Fibroblast of lung (primary cell): Measurements from ENCODE around the gene SF3A2. TPM values are rescaled to one million over a fixed set of nuclear protein-coding genes. Genes with fewer than 3 reads are reported as not detected.

Experiments
- DNase-seq, 2 donors: peaks; one replicate each; pipeline versions ENCODE4 v3.0.0 to v3.0.0-alpha.2; 2010; ENCODE audit warnings: low read depth in 2 of 2
- H2AFZ ChIP-seq: 2 replicates; pipeline ENCODE4 v1.5.1; 2012; ENCODE audit warnings: low read length, control low read depth, inconsistent platforms
- H3K27ac ChIP-seq: 2 replicates; pipeline ENCODE4 v1.5.1; 2011; ENCODE audit warnings: low read length, control low read depth; ENCODE audit not compliant: insufficient read depth
- H3K27me3 ChIP-seq: 2 replicates; pipeline ENCODE4 v1.5.1; 2011; ENCODE audit warnings: mild to moderate bottlenecking, low read length; ENCODE audit not compliant: control insufficient read depth, insufficient read depth
- H3K36me3 ChIP-seq: 2 replicates; pipeline ENCODE4 v1.5.1; 2011; ENCODE audit warnings: low read length; ENCODE audit not compliant: control insufficient read depth, insufficient read depth
- H3K4me1 ChIP-seq: 2 replicates; pipeline ENCODE4 v1.5.1; 2011; ENCODE audit warnings: low read length; ENCODE audit not compliant: control insufficient read depth, insufficient read depth; ENCODE audit errors: extremely low read depth
- H3K4me2 ChIP-seq: 2 replicates; pipeline ENCODE4 v1.5.1; 2011; ENCODE audit warnings: low read length, control low read depth; ENCODE audit not compliant: insufficient read depth; ENCODE audit errors: extremely low read depth
- H3K4me3 ChIP-seq, 4 experiments: fragments of 200-600 bp in 1 of 4; sonication (generic) in 1 of 4; replicated peaks in 1 of 4; 2 replicates each; pipeline ENCODE4 v1.5.1; 2011 to 2016; ENCODE audit warnings: low read length in 4 of 4, low read depth in 3 of 4, mild to moderate bottlenecking in 3 of 4, control low read depth in 2 of 4, inconsistent platforms in 1 of 4, mixed read lengths in 1 of 4; ENCODE audit not compliant: insufficient read depth in 1 of 4; ENCODE audit errors: control extremely low read depth in 1 of 4
- H3K79me2 ChIP-seq: 2 replicates; pipeline ENCODE4 v1.5.1; 2012; ENCODE audit warnings: mild to moderate bottlenecking, low read length, inconsistent platforms; ENCODE audit not compliant: control insufficient read depth, insufficient read depth
- H3K9ac ChIP-seq: 2 replicates; pipeline ENCODE4 v1.5.1; 2011; ENCODE audit warnings: mild to moderate bottlenecking, low read length, control low read depth; ENCODE audit not compliant: insufficient read depth
- H3K9me3 ChIP-seq: 2 replicates; pipeline ENCODE4 v1.5.1; 2012; ENCODE audit warnings: low read depth, low read length; ENCODE audit not compliant: control insufficient read depth, insufficient read depth
- H4K20me1 ChIP-seq: 2 replicates; pipeline ENCODE4 v1.5.1; 2011; ENCODE audit warnings: low read length; ENCODE audit not compliant: control insufficient read depth, insufficient read depth; ENCODE audit errors: extremely low read depth
- EZH2 ChIP-seq: IDR thresholded peaks from 2 replicates; pipeline ENCODE4 v1.5.1; 2012; ENCODE audit warnings: low read length, control low read depth, mild to moderate bottlenecking; ENCODE audit errors: missing control alignments
- polyA plus RNA-seq, 2 donors: library from polyadenylated mRNA; depleted of rRNA in 1 of 2; stranded (reverse) in 1 of 2; unstranded in 1 of 2; fragments of >200 nt; gene quantifications; 2 replicates each; pipeline ENCODE4 v1.2.1, GENCODE V29; 2011 to 2012; ENCODE audit warnings: missing spikeins in 1 of 2
- total RNA-seq: library from RNA; depleted of rRNA; stranded (reverse); fragments of >200 nt; gene quantifications from 2 replicates; pipeline ENCODE4 v1.2.1, GENCODE V29; 2014
- TF ChIP-seq, protein P1 (sequence below), 2 donors: IDR thresholded peaks in 1 of 2; conservative IDR thresholded peaks in 1 of 2; 1 replicate in 1 of 2; 2 replicates in 1 of 2; pipeline ENCODE4 v1.5.1; 2011 to 2012; ENCODE audit warnings: low read length in 2 of 2, control low read depth in 1 of 2, inconsistent platforms in 1 of 2, low read depth in 1 of 2, mild to moderate bottlenecking in 1 of 2

Gene SF3A2
- total and polyA plus RNA-seq, 2 donors (not counting 1 experiment from before 2014, with no cell fraction given), result 11.1 to 31.5 TPM

DNA sequence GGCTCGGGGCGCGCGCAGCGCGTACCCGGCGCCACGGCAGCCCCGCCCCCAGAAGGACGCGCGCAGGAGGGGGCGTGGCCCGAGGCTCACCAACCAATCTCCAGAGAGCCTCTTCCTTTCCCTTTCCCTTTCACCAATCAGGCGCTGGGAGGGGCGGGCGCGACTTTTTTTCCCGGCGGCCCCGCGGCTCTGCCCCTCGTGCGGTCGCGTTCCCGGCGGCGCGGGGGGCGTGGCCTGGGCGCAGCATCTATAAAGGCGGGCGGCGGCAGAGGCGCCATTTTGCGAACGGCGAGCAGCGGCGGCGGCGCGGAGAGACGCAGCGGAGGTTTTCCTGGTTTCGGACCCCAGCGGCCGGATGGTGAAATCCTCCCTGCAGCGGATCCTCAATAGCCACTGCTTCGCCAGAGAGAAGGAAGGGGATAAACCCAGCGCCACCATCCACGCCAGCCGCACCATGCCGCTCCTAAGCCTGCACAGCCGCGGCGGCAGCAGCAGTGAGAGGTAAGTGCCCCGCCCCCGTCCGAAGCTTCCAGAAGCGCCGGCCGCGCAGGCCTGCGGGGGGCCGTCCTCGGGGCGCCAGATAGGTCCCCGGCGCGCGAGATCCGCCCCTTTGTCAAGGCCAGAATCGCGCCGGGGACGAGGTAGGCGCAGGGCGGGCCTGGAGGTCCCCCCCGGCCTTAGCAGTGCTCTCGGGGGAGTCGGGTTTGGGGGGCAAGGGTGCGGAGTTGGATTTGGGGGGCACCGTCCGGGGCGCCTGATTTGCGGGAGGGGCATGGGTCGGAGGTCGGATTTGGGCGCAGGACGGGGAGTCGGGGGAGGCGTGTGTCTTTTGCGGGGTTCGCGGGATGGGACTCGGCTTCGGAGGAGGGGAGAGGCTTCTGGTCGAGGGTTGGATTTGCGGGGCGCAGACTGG, 32.9 kb downstream of the SF3A2 start:
- peak overlapping the region; percentile 97 for H3K9ac ChIP-seq
- H3K27me3 ChIP-seq, result no peaks in the 10 kb centered on the region
- TF ChIP-seq, protein P1, sequence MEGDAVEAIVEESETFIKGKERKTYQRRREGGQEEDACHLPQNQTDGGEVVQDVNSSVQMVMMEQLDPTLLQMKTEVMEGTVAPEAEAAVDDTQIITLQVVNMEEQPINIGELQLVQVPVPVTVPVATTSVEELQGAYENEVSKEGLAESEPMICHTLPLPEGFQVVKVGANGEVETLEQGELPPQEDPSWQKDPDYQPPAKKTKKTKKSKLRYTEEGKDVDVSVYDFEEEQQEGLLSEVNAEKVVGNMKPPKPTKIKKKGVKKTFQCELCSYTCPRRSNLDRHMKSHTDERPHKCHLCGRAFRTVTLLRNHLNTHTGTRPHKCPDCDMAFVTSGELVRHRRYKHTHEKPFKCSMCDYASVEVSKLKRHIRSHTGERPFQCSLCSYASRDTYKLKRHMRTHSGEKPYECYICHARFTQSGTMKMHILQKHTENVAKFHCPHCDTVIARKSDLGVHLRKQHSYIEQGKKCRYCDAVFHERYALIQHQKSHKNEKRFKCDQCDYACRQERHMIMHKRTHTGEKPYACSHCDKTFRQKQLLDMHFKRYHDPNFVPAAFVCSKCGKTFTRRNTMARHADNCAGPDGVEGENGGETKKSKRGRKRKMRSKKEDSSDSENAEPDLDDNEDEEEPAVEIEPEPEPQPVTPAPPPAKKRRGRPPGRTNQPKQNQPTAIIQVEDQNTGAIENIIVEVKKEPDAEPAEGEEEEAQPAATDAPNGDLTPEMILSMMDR (conservative IDR thresholded peaks at IDR 0.05 in 1 of 2, IDR thresholded peaks at IDR 0.05 in 1 of 2; ENCODE audit: low read depth in 1 of 2, low read length in 2 of 2), result no peak
- no peak for TF ChIP-seq EZH2
- peaks cover 49% of the 10 kb centered on the region for H3K79me2 ChIP-seq
- peaks cover 17% of the 10 kb centered on the region for H3K4me1 ChIP-seq
- H3K27ac ChIP-seq, result peak overlapping the region; percentile 95
- H3K9me3 ChIP-seq, result no peaks in the 10 kb centered on the region
- peak; percentile 91 to 96 for DNase-seq
- H3K4me3 ChIP-seq, result peak overlapping the region; percentile 66 to 99 (median 86)
- no peak overlapping the region for H2AFZ ChIP-seq
- peaks cover 4% of the 10 kb centered on the region for H4K20me1 ChIP-seq
- H3K36me3 ChIP-seq, result peaks cover 15% of the 10 kb centered on the region
- H3K4me2 ChIP-seq, result no peak overlapping the region

DNA sequence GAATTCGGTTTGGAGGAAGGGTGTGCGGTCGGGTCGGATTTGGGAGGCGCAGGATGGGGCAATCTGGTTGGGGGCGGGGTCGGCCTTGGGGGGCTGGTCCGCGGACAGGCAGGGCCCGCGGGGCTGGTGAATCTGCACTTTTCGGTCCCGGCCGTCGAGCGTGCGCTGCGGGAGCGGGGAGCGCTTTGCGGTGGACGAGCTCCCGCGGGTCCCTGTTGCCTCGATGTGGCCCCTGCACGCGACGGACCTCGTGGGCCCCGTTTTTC, 33.5 kb downstream of the SF3A2 start:
- Histone ChIP-seq H3K36me3 (peaks cover 16% of the 10 kb centered on the region), H3K9ac (peak overlapping the region; percentile 97), H3K27ac (peak overlapping the region; percentile 95), H3K4me3 (peak overlapping the region; percentile 65 to 99 (median 82)), H3K9me3 (no peaks in the 10 kb centered on the region), H2AFZ (no peak overlapping the region), H4K20me1 (peaks cover 4% of the 10 kb centered on the region), H3K27me3 (no peaks in the 10 kb centered on the region), H3K4me1 (peaks cover 17% of the 10 kb centered on the region), H3K4me2 (no peak overlapping the region), H3K79me2 (peaks cover 52% of the 10 kb centered on the region)
- DNase-seq, result no peak
- no peak for TF ChIP-seq EZH2
- TF ChIP-seq, protein P1 (conservative IDR thresholded peaks at IDR 0.05 in 1 of 2, IDR thresholded peaks at IDR 0.05 in 1 of 2; ENCODE audit: low read depth in 1 of 2, low read length in 2 of 2), result no peak

GRCh38 chr19:2270423-2271233, 34.0 kb downstream of the SF3A2 start:
- H3K79me2 ChIP-seq, result peaks cover 57% of the 10 kb centered on the region
- H2AFZ ChIP-seq, result no peak overlapping the region
- peaks cover 20% of the 10 kb centered on the region for H3K36me3 ChIP-seq
- peak overlapping the region; percentile 66 to 99 (median 84) for H3K4me3 ChIP-seq
- peaks cover 17% of the 10 kb centered on the region for H3K4me1 ChIP-seq
- H3K27me3 ChIP-seq, result no peaks in the 10 kb centered on the region
- no peak for TF ChIP-seq EZH2
- TF ChIP-seq, protein P1 (conservative IDR thresholded peaks at IDR 0.05 in 1 of 2, IDR thresholded peaks at IDR 0.05 in 1 of 2; ENCODE audit: low read depth in 1 of 2, low read length in 2 of 2), result no peak
- H3K27ac ChIP-seq, result peak overlapping the region; percentile 95
- no peaks in the 10 kb centered on the region for H3K9me3 ChIP-seq
- peak overlapping the region; percentile 97 for H3K9ac ChIP-seq
- H3K4me2 ChIP-seq, result peak overlapping the region; percentile 42
- DNase-seq, result peak; percentile 82 to 89
- peaks cover 4% of the 10 kb centered on the region for H4K20me1 ChIP-seq
